Right lung (tissue), 5 donors: ENCODE data around the gene C19orf53. TPM values are rescaled to one million over a fixed set of nuclear protein-coding genes. Genes with fewer than 3 reads are reported as not detected.

ENCODE experiments used
- DNase-seq, 2 donors: peaks; one replicate each; pipeline ENCODE4 v3.0.0-alpha.2; 2013
- polyA plus RNA-seq, 5 donors: library from polyadenylated mRNA; unstranded; fragments of 120-200 nt; gene quantifications; one replicate each; pipeline versions ENCODE4 v1.2.1 to v1.2.3, GENCODE V29; 2013; ENCODE audit warnings: inconsistent platforms in 1 of 5, low replicate concordance in 1 of 5; ENCODE audit not compliant: insufficient read length in 5 of 5, insufficient read depth in 1 of 5

C19orf53 gene
- polyA plus RNA-seq, 5 donors: 89.7 to 143 (median 95.1) TPM

DNA sequence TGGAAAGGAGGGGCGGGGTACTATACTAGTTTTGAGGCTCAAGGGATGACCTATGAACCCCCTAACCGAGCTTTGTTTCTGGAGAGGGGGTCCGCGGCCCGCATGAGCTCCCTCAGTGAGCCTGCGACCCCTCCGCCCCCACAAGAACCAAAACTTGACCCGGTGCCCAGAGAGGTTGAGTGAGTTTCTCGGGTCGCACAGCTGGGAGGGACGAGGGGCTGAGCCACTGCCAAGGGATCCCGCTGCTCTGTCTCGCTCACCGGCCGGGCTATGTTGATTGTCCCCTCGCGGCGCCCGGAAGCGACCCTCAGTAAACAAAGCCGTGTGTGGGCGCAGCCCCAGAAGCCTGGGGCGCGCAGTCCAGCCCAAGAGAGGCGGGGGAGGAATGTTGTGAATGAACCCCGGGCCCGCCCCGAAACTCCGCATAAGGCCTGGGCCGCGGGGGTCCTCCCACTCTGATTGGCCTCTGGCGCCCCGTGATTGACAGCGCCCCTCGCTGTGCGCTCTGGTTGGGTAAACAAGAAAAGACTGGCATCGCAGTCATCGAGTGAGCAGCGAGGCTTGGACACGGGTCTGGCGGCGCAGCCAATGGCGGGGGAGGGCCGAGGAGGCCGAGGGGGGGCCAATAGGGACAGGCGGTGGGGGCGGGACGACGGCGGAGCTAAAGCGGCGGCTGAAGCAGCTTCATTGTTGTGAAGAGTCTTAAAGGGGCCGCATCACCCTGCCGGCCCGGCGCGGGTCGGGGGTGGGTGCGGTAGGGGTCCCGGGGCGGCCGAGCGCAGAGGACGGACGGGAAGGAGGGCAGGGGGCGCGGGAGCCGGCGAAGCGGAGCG lies 20.7 kb downstream of the C19orf53 start, which contains the start of gene ZSWIM4:
TSS of gene ZSWIM4 (plus strand) at position 687 of the 833 bp plus-strand sequence. CDS start 206 bp downstream, outside the sequence.
- peak; percentile 99 for DNase-seq

- DNase-seq: no peak
Observed at GRCh38 chr19:13795595-13796300, 21.5 kb downstream of the C19orf53 start.

GRCh38 chr19:13796301-13797057 lies 22.2 kb downstream of the C19orf53 start:
- no peak for DNase-seq

- no peak for DNase-seq
Observed at GRCh38 chr19:13797058-13797440, 22.8 kb downstream of the C19orf53 start.

GRCh38 chr19:13797870-13798269 lies 23.6 kb downstream of the C19orf53 start:
- DNase-seq: no peak

DNA sequence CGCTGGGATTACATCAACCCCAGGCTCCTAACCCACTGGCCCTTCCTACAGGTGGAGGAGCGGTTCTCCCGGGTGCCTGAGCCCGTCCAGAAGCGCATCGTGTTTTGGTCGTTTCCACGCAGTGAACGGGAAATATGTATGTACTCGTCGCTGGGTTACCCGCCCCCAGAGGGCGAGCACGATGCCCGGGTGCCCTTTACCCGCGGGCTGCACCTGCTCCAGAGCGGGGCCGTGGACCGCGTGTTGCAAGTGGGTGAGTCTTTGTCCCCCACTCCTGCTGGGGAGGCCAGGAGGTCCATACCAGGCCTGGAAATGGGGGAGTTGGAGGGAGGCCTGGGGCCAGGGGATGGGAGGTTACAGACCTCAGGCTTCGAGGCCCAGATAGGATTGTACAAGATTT lies 25.4 kb downstream of the C19orf53 start:
- DNase-seq: no peak

- no peak for DNase-seq
Observed at GRCh38 chr19:13803038-13803437, 28.8 kb downstream of the C19orf53 start.

DNA sequence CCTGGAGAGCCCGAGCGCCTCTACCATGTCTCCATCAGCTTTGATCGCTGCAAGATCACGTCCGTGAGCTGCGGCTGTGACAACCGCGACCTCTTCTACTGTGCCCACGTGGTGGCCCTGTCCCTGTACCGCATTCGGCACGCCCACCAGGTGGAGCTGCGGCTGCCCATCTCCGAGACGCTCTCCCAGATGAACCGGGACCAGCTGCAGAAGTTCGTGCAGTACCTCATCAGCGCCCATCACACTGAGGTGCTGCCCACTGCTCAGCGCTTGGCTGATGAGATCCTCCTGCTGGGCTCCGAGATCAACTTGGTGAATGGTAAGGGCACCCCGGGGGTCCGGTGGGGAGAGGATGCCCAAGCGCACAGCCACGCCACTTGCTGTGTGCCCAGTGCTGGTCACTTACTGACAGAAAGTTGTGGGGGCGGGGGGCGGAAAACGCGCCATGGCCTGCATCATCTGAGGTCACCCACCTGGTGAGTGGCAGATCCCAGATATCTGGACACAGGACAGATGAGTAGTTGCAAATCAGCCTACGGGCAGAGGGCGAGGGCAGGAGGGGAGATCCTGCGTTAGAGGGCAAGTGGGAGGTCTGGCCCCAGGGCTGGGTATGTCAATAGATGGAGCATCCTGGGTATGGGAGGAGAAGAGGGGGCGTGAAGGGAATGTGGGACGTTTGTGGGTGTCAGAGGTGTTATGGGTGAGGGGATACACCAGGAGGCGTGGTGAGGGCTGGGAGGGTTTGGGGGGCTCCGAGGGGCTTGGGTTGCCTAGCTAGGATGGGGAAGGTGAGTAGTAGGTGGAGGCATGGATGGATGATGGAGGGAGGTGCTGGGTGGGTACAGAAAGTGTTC lies 30.8 kb downstream of the C19orf53 start:
- peak in 1 of 2 donors; percentile 33 for DNase-seq

DNA sequence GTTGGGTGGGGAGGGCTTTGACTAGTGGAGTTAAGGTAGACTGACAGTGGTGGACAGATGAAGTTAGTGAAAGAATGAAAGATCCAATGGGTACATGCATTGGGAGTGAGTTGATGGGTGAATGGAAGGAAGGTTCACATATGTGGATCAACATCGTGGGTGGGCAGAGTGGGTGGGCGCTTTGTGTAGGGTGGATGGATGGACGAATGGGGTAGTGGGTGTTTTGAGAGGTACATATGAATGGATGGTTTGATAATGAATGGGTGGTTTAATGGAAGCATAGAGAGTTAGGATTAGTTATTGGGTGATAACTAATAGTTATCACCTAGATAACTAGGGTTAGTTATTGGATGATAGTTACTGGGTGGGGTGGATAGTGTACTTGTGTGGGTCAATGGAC lies 32.5 kb downstream of the C19orf53 start:
- no peak for DNase-seq

GRCh38 chr19:13807421-13808021 lies 33.3 kb downstream of the C19orf53 start:
- no peak for DNase-seq

DNA sequence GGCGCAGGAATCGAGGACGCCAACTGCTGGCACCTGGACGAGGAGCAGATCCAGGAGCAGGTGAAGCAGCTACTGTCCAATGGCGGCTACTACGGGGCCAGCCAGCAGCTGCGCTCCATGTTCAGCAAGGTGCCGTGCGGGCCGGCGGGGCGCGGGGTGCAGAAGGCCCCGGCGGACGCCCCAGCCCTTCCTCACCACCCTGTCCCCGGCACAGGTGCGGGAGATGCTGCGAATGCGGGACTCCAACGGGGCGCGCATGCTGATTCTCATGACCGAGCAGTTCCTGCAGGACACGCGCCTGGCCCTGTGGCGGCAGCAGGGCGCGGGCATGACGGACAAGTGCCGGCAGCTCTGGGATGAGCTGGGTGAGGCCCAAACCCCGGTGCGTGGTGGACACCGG lies 34.6 kb downstream of the C19orf53 start:
- no peak for DNase-seq

DNA sequence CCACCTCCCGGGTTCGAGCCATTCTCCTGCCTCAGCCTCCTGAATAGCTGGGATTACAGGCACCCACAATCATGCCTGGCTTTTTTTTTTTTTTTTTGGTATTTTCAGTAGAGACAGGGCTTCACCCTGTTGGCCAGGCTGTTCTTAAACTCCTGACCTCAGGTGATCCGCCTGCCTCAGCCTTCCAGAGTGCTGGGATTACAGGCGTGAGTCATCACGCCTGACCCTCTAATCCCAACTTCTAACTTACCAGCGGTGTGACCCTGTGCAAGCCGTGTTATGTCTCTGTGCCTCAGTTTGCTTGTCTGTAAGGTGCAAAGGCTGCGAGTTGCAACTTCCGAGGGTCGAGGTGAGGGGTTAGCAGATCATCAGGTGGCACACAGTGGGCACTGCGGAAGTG lies 38.3 kb downstream of the C19orf53 start:
- DNase-seq: no peak

- DNase-seq: no peak
Observed at GRCh38 chr19:13813147-13813546, 38.9 kb downstream of the C19orf53 start.

- no peak for DNase-seq
Observed at GRCh38 chr19:13814550-13814949, 40.3 kb downstream of the C19orf53 start.

GRCh38 chr19:13817018-13817614 lies 42.9 kb downstream of the C19orf53 start:
- DNase-seq: no peak

DNA sequence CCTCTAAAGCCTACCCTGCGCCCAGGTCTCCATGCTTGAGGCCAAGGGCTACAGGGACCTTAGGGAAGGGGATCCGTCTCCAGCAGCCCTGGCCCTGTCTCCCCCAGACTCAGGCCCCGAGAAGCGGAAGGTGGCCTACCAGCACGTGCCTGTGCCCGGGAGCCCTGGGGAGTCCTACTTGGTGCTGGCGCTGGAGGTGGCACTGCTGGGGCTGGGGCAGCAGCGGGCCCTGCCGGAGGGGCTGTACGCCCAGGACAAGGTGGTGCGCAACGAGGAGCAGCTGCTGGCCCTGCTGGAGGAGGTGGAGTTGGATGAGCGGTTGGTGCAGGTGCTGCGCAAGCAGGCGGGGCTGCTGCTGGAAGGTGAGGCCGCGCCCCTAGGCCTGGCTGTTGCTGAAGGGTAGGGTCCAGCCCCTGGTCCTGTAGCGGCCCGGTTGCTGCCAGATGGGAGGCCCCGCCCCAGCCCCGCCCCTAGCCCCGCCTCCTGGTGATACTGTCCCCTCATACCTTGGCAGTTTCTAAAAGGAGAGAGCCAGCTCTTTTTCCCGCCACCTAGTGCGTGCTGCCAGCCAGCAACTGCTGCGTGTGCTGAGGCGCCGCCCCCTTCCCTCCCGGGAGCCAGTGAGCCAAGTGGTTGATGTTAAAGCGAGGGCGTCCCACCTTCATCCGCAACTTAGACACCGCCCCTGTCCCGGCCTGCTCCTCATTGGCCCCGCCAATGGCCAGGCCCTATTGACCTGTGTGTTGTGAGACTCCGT lies 43.5 kb downstream of the C19orf53 start:
- DNase-seq: no peak

- DNase-seq: no peak
Observed at GRCh38 chr19:13819238-13819637, 45.0 kb downstream of the C19orf53 start.

GRCh38 chr19:13821292-13821691 lies 47.0 kb downstream of the C19orf53 start:
- DNase-seq: no peak

- DNase-seq: no peak
Observed at GRCh38 chr19:13823256-13823655, 49.0 kb downstream of the C19orf53 start.

- DNase-seq: no peak
Observed at GRCh38 chr19:13823901-13824300, 49.6 kb downstream of the C19orf53 start.
